Germinal center (tissue), 1 donor: Measurements from ENCODE around the gene EVI5L.
A peak's percentile ranks its signal among the peaks of the same experiment; 100 is the strongest.

Experiments used
- DNase-seq: peaks from one replicate; pipeline ENCODE4 v3.0.0; 2012; ENCODE audit warnings: mixed read lengths, low spot score

EVI5L gene

DNA sequence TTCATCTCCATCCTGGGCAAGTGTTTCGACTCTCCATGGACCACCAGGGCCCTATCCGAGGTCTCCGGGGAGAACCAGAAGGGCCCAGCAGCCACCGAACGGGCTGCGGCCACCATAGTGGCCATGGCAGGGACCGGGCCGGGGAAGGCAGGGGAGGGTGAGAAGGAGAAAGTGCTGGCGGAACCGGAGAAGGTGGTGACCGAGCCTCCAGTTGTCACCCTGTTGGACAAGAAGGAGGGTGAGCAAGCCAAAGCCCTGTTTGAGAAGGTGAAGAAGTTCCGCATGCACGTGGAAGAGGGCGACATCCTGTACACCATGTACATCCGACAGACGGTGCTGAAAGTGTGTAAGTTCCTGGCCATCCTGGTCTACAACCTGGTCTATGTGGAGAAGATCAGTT, 68.9 kb downstream of the EVI5L start:
- no peak for DNase-seq

DNA sequence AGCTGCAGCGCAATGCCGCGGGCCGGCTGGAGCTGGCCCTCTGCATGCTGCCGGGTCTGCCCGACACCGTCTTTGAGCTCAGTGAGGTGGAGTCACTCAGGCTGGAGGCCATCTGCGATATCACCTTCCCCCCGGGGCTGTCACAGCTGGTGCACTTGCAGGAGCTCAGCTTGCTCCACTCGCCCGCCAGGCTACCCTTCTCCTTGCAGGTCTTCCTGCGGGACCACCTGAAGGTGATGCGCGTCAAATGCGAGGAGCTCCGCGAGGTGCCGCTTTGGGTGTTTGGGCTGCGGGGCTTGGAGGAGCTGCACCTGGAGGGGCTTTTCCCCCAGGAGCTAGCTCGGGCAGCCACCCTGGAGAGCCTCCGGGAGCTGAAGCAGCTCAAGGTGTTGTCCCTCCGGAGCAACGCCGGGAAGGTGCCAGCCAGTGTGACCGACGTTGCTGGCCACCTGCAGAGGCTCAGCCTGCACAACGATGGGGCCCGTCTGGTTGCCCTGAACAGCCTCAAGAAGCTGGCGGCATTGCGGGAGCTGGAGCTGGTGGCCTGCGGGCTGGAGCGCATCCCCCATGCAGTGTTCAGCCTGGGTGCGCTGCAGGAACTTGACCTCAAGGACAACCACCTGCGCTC, 69.8 kb downstream of the EVI5L start:
- DNase-seq, result no peak

DNA sequence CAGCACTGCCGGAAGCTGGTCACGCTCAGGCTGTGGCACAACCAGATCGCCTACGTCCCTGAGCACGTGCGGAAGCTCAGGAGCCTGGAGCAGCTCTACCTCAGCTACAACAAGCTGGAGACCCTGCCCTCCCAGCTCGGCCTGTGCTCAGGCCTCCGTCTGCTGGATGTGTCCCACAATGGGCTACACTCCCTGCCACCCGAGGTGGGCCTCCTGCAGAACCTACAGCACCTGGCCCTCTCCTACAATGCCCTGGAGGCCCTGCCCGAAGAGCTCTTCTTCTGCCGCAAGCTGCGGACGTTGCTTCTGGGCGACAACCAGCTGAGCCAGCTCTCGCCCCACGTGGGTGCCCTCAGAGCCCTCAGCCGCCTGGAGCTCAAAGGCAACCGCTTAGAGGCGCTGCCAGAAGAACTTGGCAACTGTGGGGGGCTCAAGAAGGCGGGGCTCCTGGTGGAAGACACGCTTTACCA, 70.4 kb downstream of the EVI5L start:
- DNase-seq, result no peak

DNA sequence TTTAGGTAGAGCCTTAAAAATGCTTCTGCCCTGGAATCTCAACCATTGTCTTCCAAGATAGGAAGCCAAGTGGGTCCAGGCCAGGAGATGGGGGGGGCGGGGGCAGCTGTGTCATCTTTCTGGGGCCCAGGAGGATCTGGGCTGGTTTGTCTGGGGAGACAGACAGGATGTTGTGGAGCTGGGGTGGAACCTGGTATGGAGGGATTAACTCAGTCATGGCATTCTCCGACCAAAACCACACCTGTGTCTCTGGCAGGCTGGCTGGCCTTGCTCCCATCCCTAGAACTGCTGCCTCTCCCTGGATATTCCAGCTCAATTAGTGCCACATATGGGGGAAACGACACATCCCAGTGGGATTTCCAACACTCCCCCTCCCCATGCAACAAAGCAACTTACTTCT, 70.9 kb downstream of the EVI5L start:
- DNase-seq, result no peak

DNA sequence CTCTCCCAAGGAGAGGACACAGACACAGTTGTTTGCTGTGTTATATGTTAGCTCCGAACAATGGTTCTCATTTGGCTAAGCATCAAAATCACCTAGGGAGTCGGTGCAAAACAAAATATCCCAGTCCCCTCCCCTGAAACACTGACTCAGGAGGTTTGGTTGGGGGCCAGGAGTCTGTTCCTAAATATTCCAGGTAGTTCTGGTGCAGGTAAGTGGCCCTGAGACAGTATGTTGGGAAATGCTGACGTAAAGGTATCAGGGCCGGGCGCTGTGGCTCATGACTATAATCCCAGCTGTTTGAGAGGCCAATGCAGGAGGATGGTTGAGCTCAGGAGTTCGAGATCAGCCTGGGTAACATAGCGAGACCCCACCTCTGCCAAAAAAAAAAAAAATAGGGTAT, 71.3 kb downstream of the EVI5L start:
- DNase-seq, result no peak

DNA sequence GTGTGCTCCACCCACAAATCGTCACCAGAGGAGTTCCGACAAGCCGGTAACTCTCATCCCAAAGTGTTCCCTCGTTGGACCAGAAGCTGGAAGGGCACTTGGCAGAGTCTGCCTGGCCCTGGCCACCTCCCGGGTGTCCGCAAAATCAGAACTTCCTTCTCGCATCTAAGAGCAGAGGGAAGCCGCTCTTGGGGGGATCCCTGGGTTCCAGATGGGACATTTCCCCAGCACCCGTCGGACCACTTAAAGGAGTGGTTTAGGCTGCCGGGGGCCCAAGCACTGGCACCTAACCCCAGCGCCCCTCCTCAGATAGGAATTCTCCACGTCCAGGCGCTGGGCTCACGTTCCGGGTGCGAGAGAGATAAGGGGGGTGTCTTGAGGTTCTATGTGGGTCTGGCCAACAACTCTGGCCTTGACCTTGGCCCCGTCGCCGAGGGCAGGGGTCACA, 72.8 kb downstream of the EVI5L start:
- no peak for DNase-seq

DNA sequence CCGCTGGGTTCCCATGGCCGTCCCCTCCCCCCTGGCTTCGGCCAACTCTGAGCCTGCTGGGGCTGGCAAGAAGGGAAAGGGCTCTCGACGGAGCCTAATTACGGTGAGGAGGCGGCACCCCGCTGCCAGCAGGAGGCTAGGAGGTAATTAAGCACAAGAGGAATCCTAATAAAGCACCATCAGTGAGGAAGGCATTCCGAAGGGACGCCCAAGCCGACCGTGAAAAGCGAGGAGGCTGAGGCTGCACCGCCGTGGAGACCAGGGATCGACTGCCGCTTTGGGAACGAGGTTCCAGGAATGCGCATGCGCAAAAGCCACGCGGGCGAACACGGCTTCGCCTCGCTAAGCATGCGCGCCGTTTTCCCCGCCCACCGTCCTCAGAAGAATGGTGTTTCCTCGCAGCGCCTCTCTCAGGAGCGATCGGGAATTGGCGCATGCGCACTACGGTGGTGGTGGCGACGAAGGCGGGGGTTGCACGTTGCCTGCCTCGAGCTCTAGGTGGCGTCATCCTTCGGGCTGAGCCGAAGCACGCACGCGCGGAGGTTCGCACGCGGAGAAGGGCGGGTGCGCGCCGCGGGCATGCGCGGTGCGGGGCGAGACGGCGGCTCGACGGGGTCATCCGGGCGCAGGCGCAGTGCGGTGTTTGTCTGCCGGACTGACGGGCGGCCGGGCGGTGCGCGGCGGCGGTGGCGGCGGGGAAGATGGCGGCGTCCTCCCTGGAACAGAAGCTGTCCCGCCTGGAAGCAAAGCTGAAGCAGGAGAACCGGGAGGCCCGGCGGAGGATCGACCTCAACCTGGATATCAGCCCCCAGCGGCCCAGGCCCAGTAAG, 73.4 kb downstream of the EVI5L start, which contains the start of gene MAP2K7:
MAP2K7 (plus strand) TSS at position 634 of the 830 bp plus-strand sequence; CDS start at position 702, 68 bp downstream.
- peak; percentile 99 for DNase-seq

DNA sequence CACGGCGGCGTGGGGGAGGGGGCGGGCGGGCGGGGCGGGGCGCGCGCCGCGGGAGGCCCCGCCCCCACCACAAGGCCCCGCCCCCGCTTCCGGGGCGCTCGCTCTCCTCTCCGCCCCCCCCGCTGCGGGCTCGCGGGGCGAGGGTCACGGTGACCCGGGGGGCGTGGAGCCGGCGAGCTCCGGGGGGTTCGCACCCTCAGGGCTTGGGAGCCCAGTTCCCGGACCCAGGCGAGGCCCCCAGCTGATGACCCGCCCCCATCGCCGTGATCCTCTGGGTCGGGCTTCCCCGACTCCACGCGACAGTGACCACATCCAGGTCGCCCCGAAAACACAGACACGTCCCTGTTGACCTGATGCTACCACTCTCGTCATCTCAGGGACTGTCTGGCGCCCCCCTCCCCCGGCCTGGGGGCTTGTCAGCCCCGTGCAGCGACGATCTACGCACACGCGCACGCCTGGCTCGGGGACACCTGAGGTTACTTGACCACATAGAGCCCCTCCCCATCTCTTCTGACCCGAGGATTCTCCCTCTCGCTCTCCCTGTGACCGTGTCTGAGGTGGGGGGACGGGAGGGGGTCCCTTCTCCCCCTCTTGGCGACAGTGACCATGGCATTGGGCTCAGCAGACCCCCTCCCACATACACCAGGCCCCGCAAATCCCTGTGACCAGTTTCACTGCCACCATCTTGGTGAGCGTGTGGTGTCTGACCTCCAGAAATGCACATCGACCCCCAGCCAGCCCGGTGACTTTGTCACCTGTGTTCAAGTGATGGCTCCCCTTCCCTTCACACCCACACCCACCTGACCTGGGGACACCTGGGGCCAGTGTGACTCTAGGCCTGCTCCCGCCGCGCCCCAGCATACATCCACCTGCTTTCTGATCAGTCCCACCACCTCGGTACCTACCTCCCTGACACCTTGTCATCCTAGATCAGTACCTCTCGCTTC, 74.3 kb downstream of the EVI5L start:
- DNase-seq, result peak; percentile 76

DNA sequence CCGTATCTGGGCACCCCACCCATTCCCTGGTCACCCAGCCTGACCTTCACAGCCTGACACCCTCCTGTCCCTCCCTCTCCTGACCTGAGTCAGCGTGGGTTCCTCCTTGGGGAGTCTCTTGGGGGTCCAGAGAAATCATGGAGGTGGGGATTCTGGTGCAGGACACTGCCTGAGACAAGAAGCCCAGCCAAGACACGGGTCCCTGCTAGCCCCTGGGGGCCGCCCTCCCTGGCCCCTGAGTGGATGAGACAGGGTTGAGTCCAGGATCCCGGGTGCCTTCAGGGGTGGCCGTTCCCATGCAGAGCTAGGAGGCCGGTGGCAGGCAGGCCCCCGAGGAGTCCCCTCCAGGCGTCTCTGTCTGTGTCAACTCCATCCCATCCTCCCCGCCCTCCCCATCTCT, 75.2 kb downstream of the EVI5L start:
- no peak for DNase-seq

DNA sequence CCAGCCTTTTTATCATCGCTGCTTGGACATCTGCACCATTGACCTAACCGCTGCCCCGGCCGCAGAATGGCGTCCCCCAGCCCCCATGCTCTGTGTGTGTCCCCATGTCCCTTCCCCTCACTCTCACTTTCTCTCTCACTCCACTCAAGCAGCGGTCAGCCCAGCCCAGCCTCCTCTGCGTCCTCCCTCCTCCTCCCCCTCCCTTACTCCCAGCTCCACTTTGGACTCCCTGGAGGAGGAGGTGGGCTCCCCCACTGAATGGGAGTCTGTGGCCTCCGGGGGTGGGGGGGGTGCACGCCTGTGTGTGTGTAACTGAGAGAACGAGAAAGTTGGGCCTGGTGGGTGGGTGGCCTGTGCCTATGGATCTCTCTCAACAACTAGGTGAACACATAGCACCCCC, 75.8 kb downstream of the EVI5L start:
- no peak for DNase-seq

DNA sequence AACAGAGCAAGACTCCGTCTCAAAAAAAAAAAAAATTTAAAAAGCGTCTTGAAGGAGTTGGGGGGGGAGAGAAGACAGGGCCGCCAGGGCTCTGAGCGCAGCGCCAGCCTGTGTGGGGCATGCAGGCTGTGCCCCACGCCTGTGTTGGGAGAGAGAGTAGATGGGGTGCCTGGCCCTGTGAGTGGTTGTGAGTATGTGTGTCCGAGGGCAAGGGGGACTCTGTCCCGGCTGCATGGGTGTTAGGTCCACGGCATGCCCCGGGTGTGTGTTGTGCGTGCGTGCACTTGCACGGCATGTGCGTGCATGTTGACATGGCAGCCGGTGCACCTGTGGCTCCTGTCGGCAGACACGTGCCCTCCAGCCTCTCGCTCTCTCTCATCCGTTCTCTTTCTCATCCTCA, 77.1 kb downstream of the EVI5L start:
- no peak for DNase-seq

DNA sequence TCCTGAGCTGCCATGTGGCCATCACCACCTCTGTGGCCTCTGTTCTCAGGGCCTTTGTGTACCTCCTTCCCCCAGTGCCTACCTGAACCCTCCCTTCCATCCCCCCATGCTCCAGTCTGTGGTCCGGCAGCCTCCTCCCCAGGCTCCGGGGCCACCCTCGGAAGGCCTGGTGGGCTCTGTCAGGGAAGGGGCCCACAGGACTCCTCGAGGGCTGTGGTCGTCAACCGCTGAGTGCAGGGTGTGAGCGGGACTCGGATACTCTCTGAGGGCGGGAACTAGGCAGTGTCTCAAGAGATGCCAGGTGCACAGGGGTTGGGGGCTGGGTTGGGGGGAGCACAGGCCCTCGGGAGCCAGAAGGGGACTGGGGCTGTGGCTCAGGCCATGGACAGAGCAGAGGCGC, 77.5 kb downstream of the EVI5L start:
- DNase-seq, result no peak

DNA sequence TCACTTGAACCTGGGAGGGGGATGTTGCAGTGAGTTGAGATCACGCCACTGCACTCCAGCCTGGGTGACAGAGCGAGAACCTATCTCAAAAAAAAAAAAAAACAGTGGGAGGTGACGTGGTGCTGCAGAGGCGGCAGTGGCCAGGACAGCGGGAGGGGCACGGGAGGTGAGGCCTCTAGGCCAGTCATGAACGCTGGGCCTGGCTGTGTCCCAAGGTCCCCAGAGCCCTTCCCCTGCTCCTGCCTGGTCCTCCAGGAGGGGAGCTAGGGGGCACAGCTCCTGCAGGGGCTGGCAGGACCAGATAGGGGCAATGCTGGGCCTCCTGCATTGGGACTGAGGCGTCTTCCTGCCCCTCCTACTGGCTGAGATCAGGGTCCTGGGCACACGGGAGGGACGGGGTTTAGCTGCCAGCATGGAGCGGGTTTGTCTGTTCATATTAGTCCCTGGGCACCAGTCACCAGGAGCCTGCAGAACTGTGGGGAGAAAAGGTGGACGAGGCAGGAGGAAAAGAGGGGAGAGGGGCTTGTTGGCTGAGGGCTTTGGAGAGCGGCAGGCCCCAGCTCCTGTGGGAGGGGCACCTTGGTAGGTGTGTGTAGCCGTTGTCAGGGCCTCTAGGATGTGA, 78.2 kb downstream of the EVI5L start:
- DNase-seq, result no peak

DNA sequence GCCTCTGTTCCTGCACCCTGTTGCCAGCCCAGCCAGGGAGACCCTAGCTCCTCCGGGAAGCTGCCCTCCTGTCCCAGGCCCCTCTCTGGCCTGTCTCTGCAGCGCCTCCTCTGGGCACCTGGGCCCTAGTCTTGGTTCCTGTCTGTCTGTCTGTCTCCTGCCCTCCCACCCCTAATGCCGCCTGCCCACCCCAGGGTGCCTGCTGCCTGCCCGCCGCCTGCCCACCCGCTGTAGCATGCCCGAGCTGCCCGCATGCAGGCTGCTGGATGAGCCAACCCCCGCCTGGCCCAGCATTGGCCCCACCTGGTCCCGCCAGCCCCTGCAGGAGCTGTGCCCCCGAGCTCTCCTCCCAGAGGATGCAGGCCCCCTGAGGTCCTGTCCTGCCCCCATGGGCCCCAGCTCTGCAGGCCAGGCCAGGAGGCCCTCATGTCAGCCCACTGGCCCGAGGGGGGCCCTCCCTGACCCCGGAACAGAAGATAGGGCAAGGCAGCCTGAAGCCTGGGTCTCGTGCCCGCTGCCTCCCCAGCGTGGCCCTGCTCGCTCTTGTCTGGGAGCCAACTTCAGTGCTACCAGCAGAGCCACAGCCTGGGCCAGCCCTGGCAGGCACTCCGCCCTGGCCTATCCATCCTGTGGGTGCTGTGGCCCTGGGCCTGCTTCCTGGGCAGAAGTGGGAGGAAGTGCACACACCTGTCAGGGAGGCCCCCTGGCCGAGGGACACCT, 78.9 kb downstream of the EVI5L start:
- DNase-seq, result no peak

DNA sequence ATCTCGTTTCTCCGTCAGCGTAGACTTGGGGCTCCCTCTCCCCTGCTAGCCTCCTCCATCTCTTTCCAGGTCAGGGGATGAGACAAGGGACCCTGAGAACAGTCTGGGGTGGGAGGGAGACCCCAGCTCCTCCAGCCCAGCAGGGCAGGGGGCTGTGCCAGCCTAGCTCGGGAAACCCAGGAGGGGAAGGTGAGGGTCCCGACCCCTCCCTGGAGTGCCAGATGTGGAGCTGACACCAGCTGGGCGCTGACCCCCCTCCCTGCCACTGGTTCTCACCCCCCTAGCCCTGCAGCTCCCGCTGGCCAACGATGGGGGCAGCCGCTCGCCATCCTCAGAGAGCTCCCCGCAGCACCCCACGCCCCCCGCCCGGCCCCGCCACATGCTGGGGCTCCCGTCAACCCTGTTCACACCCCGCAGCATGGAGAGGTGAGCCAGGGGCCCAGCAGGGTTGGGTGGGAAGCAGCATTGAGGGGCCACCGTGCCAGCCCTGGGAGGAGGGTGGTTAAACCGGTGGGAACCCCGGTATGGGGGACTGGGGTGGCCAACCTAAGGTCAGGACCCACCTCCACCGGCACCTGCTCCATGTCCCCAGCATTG, 79.6 kb downstream of the EVI5L start:
- DNase-seq, result no peak

DNA sequence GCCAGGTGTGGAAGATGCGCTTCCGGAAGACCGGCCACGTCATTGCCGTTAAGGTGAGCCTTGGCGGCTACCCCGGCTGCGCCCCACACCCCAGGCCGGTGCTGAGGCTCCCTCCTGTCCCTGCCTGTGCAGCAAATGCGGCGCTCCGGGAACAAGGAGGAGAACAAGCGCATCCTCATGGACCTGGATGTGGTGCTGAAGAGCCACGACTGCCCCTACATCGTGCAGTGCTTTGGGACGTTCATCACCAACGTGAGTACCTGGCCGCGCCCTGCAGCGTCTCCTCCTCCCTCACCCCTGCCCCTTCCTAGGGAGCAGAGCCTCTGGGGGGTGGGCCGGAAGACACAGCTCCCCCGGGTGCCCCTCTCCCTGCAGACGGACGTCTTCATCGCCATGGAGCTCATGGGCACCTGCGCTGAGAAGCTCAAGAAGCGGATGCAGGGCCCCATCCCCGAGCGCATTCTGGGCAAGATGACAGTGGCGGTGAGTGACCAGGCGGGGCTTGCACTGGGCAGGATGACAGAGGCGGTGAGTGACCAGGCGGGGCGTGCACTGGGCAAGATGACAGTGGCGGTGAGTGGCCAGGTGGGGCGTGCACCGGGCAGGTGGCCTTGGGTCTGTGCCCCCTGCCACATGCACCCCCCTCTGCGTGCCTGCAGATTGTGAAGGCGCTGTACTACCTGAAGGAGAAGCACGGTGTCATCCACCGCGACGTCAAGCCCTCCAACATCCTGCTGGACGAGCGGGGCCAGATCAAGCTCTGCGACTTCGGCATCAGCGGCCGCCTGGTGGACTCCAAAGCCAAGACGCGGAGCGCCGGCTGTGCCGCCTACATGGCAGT, 80.5 kb downstream of the EVI5L start:
- no peak for DNase-seq

DNA sequence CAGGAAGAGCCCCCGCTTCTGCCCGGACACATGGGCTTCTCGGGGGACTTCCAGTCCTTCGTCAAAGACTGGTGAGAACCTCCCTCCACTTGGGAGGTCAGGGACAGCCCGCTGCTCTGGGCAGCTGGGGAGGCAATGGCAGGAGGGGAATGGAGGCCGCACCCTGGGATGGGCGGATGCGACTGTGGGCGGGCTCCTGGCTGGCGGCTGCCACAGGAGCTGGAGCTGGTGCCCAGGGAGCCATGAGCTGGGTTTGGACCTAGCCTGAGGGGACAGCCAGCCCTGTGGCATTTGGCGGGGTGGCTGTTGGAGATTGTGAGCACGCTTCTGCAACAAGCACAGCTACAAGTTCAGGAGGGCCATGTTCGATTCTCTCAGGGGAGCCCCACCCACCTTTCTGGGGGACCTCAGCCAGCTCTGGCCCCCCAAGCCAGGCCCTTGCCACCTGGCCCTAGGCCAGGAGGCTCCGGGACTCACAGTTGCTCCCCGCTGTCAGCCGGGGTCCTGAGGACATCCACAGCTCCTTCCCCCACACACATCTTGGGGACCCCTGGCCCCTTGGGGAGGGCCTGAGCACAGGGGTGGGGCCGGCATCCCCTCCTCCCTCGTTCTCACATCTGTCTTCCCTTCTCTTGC, 81.6 kb downstream of the EVI5L start:
- no peak for DNase-seq

DNA sequence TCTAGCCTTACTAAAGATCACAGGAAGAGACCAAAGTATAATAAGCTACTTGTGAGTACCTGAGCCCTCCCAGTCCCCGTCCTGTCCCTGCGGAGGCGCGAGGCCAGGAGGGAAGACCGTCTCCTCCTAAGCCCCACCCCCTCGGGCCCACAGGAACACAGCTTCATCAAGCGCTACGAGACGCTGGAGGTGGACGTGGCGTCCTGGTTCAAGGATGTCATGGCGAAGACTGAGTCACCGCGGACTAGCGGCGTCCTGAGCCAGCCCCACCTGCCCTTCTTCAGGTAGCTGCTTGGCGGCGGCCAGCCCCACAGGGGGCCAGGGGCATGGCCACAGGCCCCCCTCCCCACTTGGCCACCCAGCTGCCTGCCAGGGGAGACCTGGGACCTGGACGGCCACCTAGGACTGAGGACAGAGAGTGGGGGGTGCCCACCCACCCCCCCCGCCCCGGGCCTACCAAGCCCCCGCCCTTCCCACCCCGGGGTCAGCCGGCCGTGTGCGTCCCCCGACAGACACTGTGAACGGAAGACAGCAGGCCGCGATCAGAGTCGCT, 82.2 kb downstream of the EVI5L start:
- no peak for DNase-seq
